Right lobe of liver (tissue), 6 donors: ENCODE measurements around the gene C3orf52. TPM values are rescaled to one million over a fixed set of nuclear protein-coding genes. Genes with fewer than 3 reads are reported as not detected.

Experiments
- ATAC-seq, 4 donors: fragments of 200-7000 bp; cut with Tn5 transposase; one replicate each; pipeline ENCODE4 v1.9.1; 2020; ENCODE audit warnings: mild to moderate bottlenecking in 4 of 4, moderate library complexity in 4 of 4
- DNase-seq, 3 donors: peaks; one replicate each; pipeline ENCODE4 v3.0.0-alpha.2; 2020
- H3K27ac ChIP-seq, 3 donors: fragments of 200-600 bp; one replicate each; pipeline ENCODE4 v1.8.0; 2022
- H3K27me3 ChIP-seq, 2 donors: fragments of 200-600 bp; one replicate each; pipeline ENCODE4 v1.8.0; 2022
- H3K36me3 ChIP-seq, 4 donors: fragments of 200-600 bp; sonication (generic) in 1 of 4; one replicate each; pipeline versions ENCODE4 v1.5.1 to v1.8.0; 2017 to 2022; ENCODE audit warnings: control low read depth in 1 of 4
- H3K4me1 ChIP-seq, 4 donors: fragments of 200-600 bp; sonication (generic) in 1 of 4; one replicate each; pipeline versions ENCODE4 v1.5.1 to v1.8.0; 2017 to 2022; ENCODE audit warnings: control low read depth in 1 of 4
- H3K4me3 ChIP-seq, 3 donors: fragments of 200-600 bp; one replicate each; pipeline ENCODE4 v1.8.0; 2022
- H3K9me3 ChIP-seq, 4 donors: fragments of 200-600 bp; sonication (generic) in 1 of 4; one replicate each; pipeline versions ENCODE4 v1.5.1 to v1.8.0; 2017 to 2022; ENCODE audit warnings: control low read depth in 1 of 4
- CTCF ChIP-seq, 4 donors: fragments of 200-600 bp in 3 of 4; fragments of 450-650 bp in 1 of 4; IDR thresholded peaks; one replicate each; pipeline versions ENCODE4 v1.5.1 to v1.8.0; 2016 to 2022; ENCODE audit warnings: antibody characterized with exemption in 4 of 4, mild to moderate bottlenecking in 2 of 4
- POLR2A ChIP-seq: fragments of 450-650 bp; IDR thresholded peaks from one replicate; pipeline ENCODE4 v1.6.1; 2017; ENCODE audit warnings: antibody characterized with exemption, mild to moderate bottlenecking
- WGBS: methylation state at CpG from one replicate; pipeline ENCODE4 v1.1.6; 2018; ENCODE audit warnings: low coverage, low lambda C conversion rate; ENCODE audit not compliant: insufficient coverage; ENCODE audit errors: missing lambda C conversion rate; 5-methylcytosine and 5-hydroxymethylcytosine counted together
- intact Hi-C, 2 donors: fragments of 100-400 bp; cut with DNase I; formaldehyde crosslinking; loops; one replicate each; pipeline versions ENCODE4 v1.11.2 to v1.14.1; 2022
- total RNA-seq, 6 experiments: library from RNA; depleted of rRNA in 2 of 6; stranded (reverse); fragments of >200 nt in 2 of 6; fragmentation: NEBNext Ultra II Directional in 3 of 6; extraction: Animal tissue kit (Norgen Biotek cat#: 25700) in 3 of 6; gene quantifications; one replicate each; pipeline versions ENCODE4 v1.1.0 to v1.2.4, GENCODE V29; 2016 to 2023
- donor health status: DM: no; HTN: yes; CAD: no.
- donor health status: DM: no; HTN: no; CAD: no.
- donor health status: DM: no; HTN: no; CAD: no.
- donor health status: DM: no; HTN: yes; CAD: no.
- donor health status: DM: no; HTN: yes; CAD: no.

Gene C3orf52
- total RNA-seq, 6 experiments from 2014 or later, result 0.12 to 0.69 (median 0.34) TPM

GRCh38 chr3:112074006-112074405, 12.2 kb upstream of the C3orf52 start:
- Histone ChIP-seq H3K9me3 (no peaks in the 10 kb centered on the region), H3K4me3 (no peak overlapping the region), H3K27me3 (no peaks in the 10 kb centered on the region), H3K27ac (no peak overlapping the region), H3K4me1 (no peaks in the 10 kb centered on the region), H3K36me3 (no peaks in the 10 kb centered on the region)
- WGBS, result 80% methylated on average over 2 of the region's 2 CpGs
- DNase-seq, result no peak
- intact Hi-C loops, result no loop called here
- TF ChIP-seq POLR2A (no peak), CTCF (IDR thresholded peaks at IDR 0.05) (no peak)
- ATAC-seq, result no peak

GRCh38 chr3:112074616-112075497, 11.3 kb upstream of the C3orf52 start:
- no peak overlapping the region for H3K4me3 ChIP-seq
- H3K9me3 ChIP-seq, result no peaks in the 10 kb centered on the region
- no peaks in the 10 kb centered on the region for H3K27me3 ChIP-seq
- intact Hi-C loops, result no loop called here
- no peaks in the 10 kb centered on the region for H3K4me1 ChIP-seq
- peak; percentile 30 to 98 (median 50) for ATAC-seq
- TF ChIP-seq POLR2A, result no peak
- no peak for TF ChIP-seq CTCF (IDR thresholded peaks at IDR 0.05)
- peak in 1 of 3 donors; percentile 22 for DNase-seq
- 37% methylated on average over 6 of the region's 6 CpGs for WGBS
- no peak overlapping the region for H3K27ac ChIP-seq
- no peaks in the 10 kb centered on the region for H3K36me3 ChIP-seq

GRCh38 chr3:112078125-112079083, 7.8 kb upstream of the C3orf52 start:
- WGBS, result 68% methylated on average over 9 of the region's 10 CpGs
- Histone ChIP-seq H3K4me1 (no peaks in the 10 kb centered on the region), H3K27me3 (no peaks in the 10 kb centered on the region), H3K27ac (no peak overlapping the region), H3K36me3 (no peaks in the 10 kb centered on the region), H3K9me3 (no peaks in the 10 kb centered on the region), H3K4me3 (no peak overlapping the region)
- intact Hi-C loops, result no loop called here
- no peak for TF ChIP-seq POLR2A
- TF ChIP-seq CTCF (IDR thresholded peaks at IDR 0.05), result no peak
- DNase-seq, result no peak
- no peak for ATAC-seq

- no peaks in the 10 kb centered on the region for H3K36me3 ChIP-seq
- no peak for TF ChIP-seq POLR2A
- no peak for TF ChIP-seq CTCF (IDR thresholded peaks at IDR 0.05)
- H3K9me3 ChIP-seq, result no peaks in the 10 kb centered on the region
- H3K27ac ChIP-seq, result no peak overlapping the region
- ATAC-seq, result no peak
- H3K4me1 ChIP-seq, result peaks cover 0 to 5% (median 0%) of the 10 kb centered on the region in 4 donors
- H3K4me3 ChIP-seq, result no peak overlapping the region
- DNase-seq, result no peak
- 80% methylated on average over 4 of the region's 4 CpGs for WGBS
- H3K27me3 ChIP-seq, result no peaks in the 10 kb centered on the region
- intact Hi-C loops, result no loop called here
Observed at GRCh38 chr3:112083239-112083638, 3.0 kb upstream of the C3orf52 start.
